Measurements from ENCODE around the gene CHD1.

- no peak for TF ChIP-seq POLR2A (IDR thresholded peaks at IDR 0.05)
- no peak for TF ChIP-seq CTCF (IDR thresholded peaks at IDR 0.05)
These were observed 92.6 kb downstream of the CHD1 start for GRCh38 chr5:98836175-98836574.
